Frontal cortex (tissue), 4 donors: ENCODE results near the gene SLC43A3. TPM values are rescaled to one million over a fixed set of nuclear protein-coding genes. Genes with fewer than 3 reads are reported as not detected.

Source experiments
- DNase-seq, 2 donors: peaks; one replicate each; pipeline ENCODE4 v3.0.0; 2012; ENCODE audit warnings: low spot score in 2 of 2
- FAIRE-seq: peaks from 2 replicates; lab custom pipeline; 2012; peaks lifted over from hg19 to GRCh38; lab: Jason Lieb, UNC
- total RNA-seq: library from RNA; depleted of rRNA; stranded (reverse); fragments of >200 nt; gene quantifications from one replicate; pipeline ENCODE4 v1.2.3, GENCODE V29; 2014
- donor health status: control.
- donor health status: control.
- donor health status: control.

SLC43A3 gene
- total RNA-seq, 1 donor from 2014 or later: 4.1 TPM

- DNase-seq (no peak), FAIRE-seq (no peak)
Observed at GRCh38 chr11:57392066-57392762, 34.7 kb downstream of the SLC43A3 start.

GRCh38 chr11:57391539-57391938 is 35.4 kb downstream of the SLC43A3 start:
- DNase-seq: no peak
- no peak for FAIRE-seq

GRCh38 chr11:57391111-57391510 is 35.8 kb downstream of the SLC43A3 start:
- DNase-seq (no peak), FAIRE-seq (no peak)

GRCh38 chr11:57390535-57390934 is 36.4 kb downstream of the SLC43A3 start, which contains the start of gene PRG2:
Gene PRG2 (minus strand): TSS chr11:57390650. CDS start chr11:57389944, 706 bp downstream.
- FAIRE-seq: no peak
- DNase-seq: no peak

- FAIRE-seq: no peak
- DNase-seq: peak in 1 of 2 donors; percentile 46
Observed at GRCh38 chr11:57387289-57388030, 39.5 kb downstream of the SLC43A3 start.

GRCh38 chr11:57386178-57386940 is 40.6 kb downstream of the SLC43A3 start:
- no peak for FAIRE-seq
- DNase-seq: no peak

GRCh38 chr11:57380975-57381374 is 45.9 kb downstream of the SLC43A3 start, which contains the start of gene PRG3:
Gene PRG3 (minus strand): TSS chr11:57381150. CDS start chr11:57380708, 442 bp downstream.
- FAIRE-seq: no peak

GRCh38 chr11:57379732-57380131 is 47.2 kb downstream of the SLC43A3 start:
- DNase-seq (no peak), FAIRE-seq (no peak)

More at GRCh38 chr11:57380975-57381374, 45.9 kb downstream of the SLC43A3 start, which contains the start of gene PRG3:
- no peak for DNase-seq

- DNase-seq (no peak), FAIRE-seq (no peak)
Observed at GRCh38 chr11:57378186-57378585, 48.7 kb downstream of the SLC43A3 start.

GRCh38 chr11:57377107-57377506 is 49.8 kb downstream of the SLC43A3 start:
- no peak for FAIRE-seq

GRCh38 chr11:57376095-57377090 is 50.5 kb downstream of the SLC43A3 start:
- no peak for DNase-seq
- FAIRE-seq: no peak

More at GRCh38 chr11:57377107-57377506, 49.8 kb downstream of the SLC43A3 start:
- no peak for DNase-seq

GRCh38 chr11:57375490-57375889 is 51.4 kb downstream of the SLC43A3 start:
- no peak for FAIRE-seq
- no peak for DNase-seq

GRCh38 chr11:57374966-57375365 is 52.0 kb downstream of the SLC43A3 start:
- FAIRE-seq (no peak), DNase-seq (no peak)

GRCh38 chr11:57373146-57373545 is 53.8 kb downstream of the SLC43A3 start:
- FAIRE-seq (no peak), DNase-seq (no peak)

GRCh38 chr11:57370941-57371340 is 56.0 kb downstream of the SLC43A3 start:
- FAIRE-seq (no peak), DNase-seq (no peak)

- FAIRE-seq (no peak), DNase-seq (no peak)
Observed at GRCh38 chr11:57370251-57370650, 56.7 kb downstream of the SLC43A3 start.

GRCh38 chr11:57368845-57369232 is 58.1 kb downstream of the SLC43A3 start:
- no peak for FAIRE-seq
- no peak for DNase-seq

GRCh38 chr11:57368106-57368844 is 58.6 kb downstream of the SLC43A3 start:
- FAIRE-seq (no peak), DNase-seq (no peak)
